Keratinocyte (primary cell): ENCODE results near the gene SAMD11. TPM values are rescaled to one million over a fixed set of nuclear protein-coding genes. Genes with fewer than 3 reads are reported as not detected.

Experiments
- DNase-seq: peaks from one replicate; pipeline ENCODE4 v3.0.0-alpha.2; 2011; ENCODE audit warnings: low read depth, missing footprints, low spot score
- FAIRE-seq: peaks from 2 replicates; lab custom pipeline; 2011; peaks lifted over from hg19 to GRCh38; lab: Jason Lieb, UNC
- H2AFZ ChIP-seq: 2 replicates; pipeline ENCODE4 v1.6.0; 2012; ENCODE audit warnings: low read length, control low read depth, inconsistent platforms; ENCODE audit not compliant: control insufficient read depth
- H3K27ac ChIP-seq: 2 replicates; pipeline ENCODE4 v1.5.1; 2011; ENCODE audit warnings: low read length; ENCODE audit not compliant: control insufficient read depth, insufficient read depth
- H3K27me3 ChIP-seq: 3 replicates; pipeline ENCODE4 v1.6.0; 2011; ENCODE audit warnings: low read length; ENCODE audit not compliant: control insufficient read depth, insufficient read depth; ENCODE audit errors: extremely low read depth
- H3K36me3 ChIP-seq, 2 experiments: 2 replicates in 1 of 2; 3 replicates in 1 of 2; pipeline ENCODE4 v1.5.1; 2011; ENCODE audit warnings: low read length in 2 of 2, mild to moderate bottlenecking in 1 of 2; ENCODE audit not compliant: control insufficient read depth in 2 of 2, insufficient read depth in 2 of 2; ENCODE audit errors: extremely low read depth in 1 of 2
- H3K4me1 ChIP-seq: 3 replicates; pipeline ENCODE4 v1.5.1; 2011; ENCODE audit warnings: low read length; ENCODE audit not compliant: control insufficient read depth, insufficient read depth; ENCODE audit errors: extremely low read depth
- H3K4me2 ChIP-seq: 3 replicates; pipeline ENCODE4 v1.6.0; 2011; ENCODE audit warnings: low read depth, low read length; ENCODE audit not compliant: control insufficient read depth, insufficient read depth; ENCODE audit errors: extremely low read depth
- H3K4me3 ChIP-seq, 3 experiments: fragments of 200-600 bp in 1 of 3; sonication (generic) in 1 of 3; 2 replicates in 2 of 3; 3 replicates in 1 of 3; pipeline ENCODE4 v1.5.1; 2011 to 2016; ENCODE audit warnings: low read length in 3 of 3, mild to moderate bottlenecking in 3 of 3, control low read depth in 2 of 3, inconsistent platforms in 1 of 3, low read depth in 1 of 3, mixed read lengths in 1 of 3, mixed run types in 1 of 3, moderate library complexity in 1 of 3; ENCODE audit not compliant: control insufficient read depth in 2 of 3, insufficient read depth in 2 of 3; ENCODE audit errors: extremely low read depth in 1 of 3
- H3K79me2 ChIP-seq: 2 replicates; pipeline ENCODE4 v1.6.0; 2012; ENCODE audit warnings: low read length; ENCODE audit not compliant: control insufficient read depth, insufficient read depth
- H3K9ac ChIP-seq: 3 replicates; pipeline ENCODE4 v1.6.0; 2011; ENCODE audit warnings: low read length; ENCODE audit not compliant: control insufficient read depth, insufficient read depth; ENCODE audit errors: extremely low read depth
- H3K9me1 ChIP-seq: 3 replicates; pipeline ENCODE4 v1.6.0; 2011; ENCODE audit warnings: low read length; ENCODE audit not compliant: control insufficient read depth, insufficient read depth; ENCODE audit errors: extremely low read depth
- H3K9me3 ChIP-seq: 2 replicates; pipeline ENCODE4 v1.5.1; 2012; ENCODE audit warnings: low read depth, low read length; ENCODE audit not compliant: control insufficient read depth
- H4K20me1 ChIP-seq: 3 replicates; pipeline ENCODE4 v1.6.0; 2011; ENCODE audit warnings: low read length; ENCODE audit not compliant: control insufficient read depth, insufficient read depth; ENCODE audit errors: extremely low read depth
- EZH2 ChIP-seq: IDR thresholded peaks from one replicate; pipeline ENCODE4 v1.6.1; 2012; ENCODE audit warnings: inconsistent platforms, mild to moderate bottlenecking, low read length, moderate library complexity
- dilution Hi-C: fragments of 300-500 bp; cut with MboI; formaldehyde crosslinking; loops from one replicate; pipeline ENCODE4 v1.7.0; 2020; ENCODE audit warnings: low sequenced_read_pairs; ENCODE audit not compliant: extremely low pct_ligation_motif_present
- polyA plus RNA-seq, 5 experiments: library from polyadenylated mRNA; depleted of rRNA in 3 of 5; stranded (reverse) in 3 of 5; stranded (forward) in 1 of 5; unstranded in 1 of 5; fragments of >200 nt; gene quantifications; 1 replicate in 1 of 5; 2 replicates in 3 of 5; 3 replicates in 1 of 5; pipeline versions ENCODE4 v1.2.1 to v1.2.3, GENCODE V29; 2011 to 2012; ENCODE audit warnings: missing spikeins in 2 of 5, low read depth in 1 of 5, low replicate concordance in 1 of 5
- TF ChIP-seq, protein P1 (sequence below), 3 experiments: IDR thresholded peaks in 1 of 3; conservative IDR thresholded peaks in 1 of 3; optimal IDR thresholded peaks in 1 of 3; 2 replicates in 2 of 3; 3 replicates in 1 of 3; pipeline versions ENCODE3 to v1.5.1; 2011; ENCODE audit warnings: low read length in 3 of 3, mild to moderate bottlenecking in 3 of 3, moderate library complexity in 2 of 3, control low read depth in 1 of 3, inconsistent platforms in 1 of 3; ENCODE audit not compliant: insufficient read depth in 2 of 3; ENCODE audit errors: extremely low read depth in 1 of 3

SAMD11 gene
- polyA plus RNA-seq, 1 donor (not counting 4 experiments of a cell fraction or from before 2014, with no cell fraction given), result not detected

DNA sequence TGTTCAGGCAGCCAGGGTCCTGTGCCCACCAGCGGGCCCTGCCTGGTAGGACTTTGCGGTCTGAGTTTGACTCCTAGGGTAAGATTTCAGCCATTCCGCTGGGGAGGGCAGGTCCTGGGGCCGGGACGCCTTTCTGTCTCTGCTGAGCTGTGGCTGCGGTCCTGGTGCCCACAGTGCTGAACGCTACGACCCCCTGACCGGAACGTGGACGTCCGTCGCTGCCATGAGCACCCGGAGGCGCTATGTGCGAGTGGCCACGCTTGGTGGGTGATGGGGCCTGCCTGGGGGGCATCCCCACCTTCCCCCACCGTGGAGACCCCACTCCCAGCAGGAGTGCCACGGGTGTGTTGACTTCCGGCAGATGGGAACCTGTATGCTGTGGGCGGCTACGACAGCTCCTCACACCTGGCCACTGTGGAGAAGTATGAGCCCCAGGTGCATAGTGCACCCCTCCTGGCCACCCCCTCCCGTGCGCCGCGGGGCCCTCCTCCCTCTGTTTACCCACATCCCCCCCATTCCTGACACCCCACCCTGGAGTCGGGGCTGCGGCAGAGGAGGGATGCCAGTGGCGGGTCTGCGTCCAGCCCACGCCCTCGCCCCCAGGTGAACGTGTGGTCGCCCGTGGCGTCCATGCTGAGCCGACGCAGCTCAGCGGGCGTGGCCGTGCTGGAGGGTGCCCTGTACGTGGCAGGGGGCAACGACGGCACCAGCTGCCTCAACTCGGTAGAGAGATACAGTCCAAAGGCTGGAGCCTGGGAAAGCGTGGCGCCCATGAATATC lies 40.2 kb downstream of the SAMD11 start:
- H3K27me3 ChIP-seq, result peaks cover 5% of the 10 kb centered on the region
- H2AFZ ChIP-seq, result no peak overlapping the region
- no peaks in the 10 kb centered on the region for H3K9me1 ChIP-seq
- FAIRE-seq (no peak), DNase-seq (no peak)
- H3K4me3 ChIP-seq, result no peak overlapping the region
- H3K27ac ChIP-seq, result no peak overlapping the region
- H3K4me2 ChIP-seq, result no peak overlapping the region
- no peaks in the 10 kb centered on the region for H4K20me1 ChIP-seq
- H3K9me3 ChIP-seq, result no peaks in the 10 kb centered on the region
- H3K9ac ChIP-seq, result no peak overlapping the region
- dilution Hi-C loops, result no loop called here
- H3K4me1 ChIP-seq, result peaks cover 16% of the 10 kb centered on the region
- peaks cover 0 to 5% of the 10 kb centered on the region in 2 experiments for H3K36me3 ChIP-seq
- H3K79me2 ChIP-seq, result peaks cover 1% of the 10 kb centered on the region
- TF ChIP-seq EZH2, result no peak
- TF ChIP-seq, protein P1, sequence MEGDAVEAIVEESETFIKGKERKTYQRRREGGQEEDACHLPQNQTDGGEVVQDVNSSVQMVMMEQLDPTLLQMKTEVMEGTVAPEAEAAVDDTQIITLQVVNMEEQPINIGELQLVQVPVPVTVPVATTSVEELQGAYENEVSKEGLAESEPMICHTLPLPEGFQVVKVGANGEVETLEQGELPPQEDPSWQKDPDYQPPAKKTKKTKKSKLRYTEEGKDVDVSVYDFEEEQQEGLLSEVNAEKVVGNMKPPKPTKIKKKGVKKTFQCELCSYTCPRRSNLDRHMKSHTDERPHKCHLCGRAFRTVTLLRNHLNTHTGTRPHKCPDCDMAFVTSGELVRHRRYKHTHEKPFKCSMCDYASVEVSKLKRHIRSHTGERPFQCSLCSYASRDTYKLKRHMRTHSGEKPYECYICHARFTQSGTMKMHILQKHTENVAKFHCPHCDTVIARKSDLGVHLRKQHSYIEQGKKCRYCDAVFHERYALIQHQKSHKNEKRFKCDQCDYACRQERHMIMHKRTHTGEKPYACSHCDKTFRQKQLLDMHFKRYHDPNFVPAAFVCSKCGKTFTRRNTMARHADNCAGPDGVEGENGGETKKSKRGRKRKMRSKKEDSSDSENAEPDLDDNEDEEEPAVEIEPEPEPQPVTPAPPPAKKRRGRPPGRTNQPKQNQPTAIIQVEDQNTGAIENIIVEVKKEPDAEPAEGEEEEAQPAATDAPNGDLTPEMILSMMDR (optimal IDR thresholded peaks at IDR 0.05 in 1 of 3, IDR thresholded peaks at IDR 0.05 in 1 of 3, conservative IDR thresholded peaks at IDR 0.05 in 1 of 3; ENCODE audit: extremely low read depth in 1 of 3, insufficient read depth in 2 of 3, low read length in 3 of 3), result no peak

DNA sequence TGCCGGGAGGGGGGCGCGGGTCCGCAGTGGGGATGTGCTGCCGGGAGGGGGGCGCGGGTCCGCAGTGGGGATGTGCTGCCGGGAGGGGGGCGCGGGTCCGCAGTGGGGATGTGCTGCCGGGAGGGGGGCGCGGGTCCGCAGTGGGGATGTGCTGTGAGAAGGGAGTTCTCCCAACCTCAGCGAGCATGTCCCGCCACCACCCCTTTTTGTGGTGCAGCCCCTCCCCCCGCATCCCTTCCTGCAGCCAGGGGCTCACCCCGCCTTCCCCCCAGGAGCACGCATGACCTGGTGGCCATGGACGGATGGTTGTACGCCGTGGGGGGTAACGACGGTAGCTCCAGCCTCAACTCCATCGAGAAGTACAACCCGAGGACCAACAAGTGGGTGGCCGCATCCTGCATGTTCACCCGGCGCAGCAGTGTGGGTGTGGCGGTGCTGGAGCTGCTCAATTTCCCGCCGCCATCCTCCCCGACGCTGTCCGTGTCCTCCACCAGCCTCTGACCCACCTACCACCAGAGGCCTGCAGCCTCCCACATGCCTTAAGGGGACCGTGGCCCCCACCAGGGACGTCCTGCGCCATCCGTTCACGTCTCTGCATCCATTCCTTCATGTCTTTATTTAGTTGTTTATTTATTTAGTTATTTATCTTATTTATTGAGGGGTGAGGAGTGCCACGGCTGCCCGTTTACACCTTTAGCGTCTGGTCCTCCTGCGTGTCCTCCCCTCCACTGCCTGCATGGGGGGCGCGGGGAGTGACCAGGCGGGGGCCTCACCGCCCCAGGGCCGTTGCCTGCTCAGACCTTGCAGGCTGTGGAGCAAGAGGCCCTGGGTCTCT lies 41.2 kb downstream of the SAMD11 start:
- no peak overlapping the region for H3K4me3 ChIP-seq
- no peak overlapping the region for H3K27ac ChIP-seq
- H2AFZ ChIP-seq, result no peak overlapping the region
- no peak for TF ChIP-seq EZH2
- TF ChIP-seq, protein P1 (optimal IDR thresholded peaks at IDR 0.05 in 1 of 3, IDR thresholded peaks at IDR 0.05 in 1 of 3, conservative IDR thresholded peaks at IDR 0.05 in 1 of 3; ENCODE audit: extremely low read depth in 1 of 3, insufficient read depth in 2 of 3, low read length in 3 of 3), result no peak
- peaks cover 16% of the 10 kb centered on the region for H3K4me1 ChIP-seq
- H3K9ac ChIP-seq, result no peak overlapping the region
- no peaks in the 10 kb centered on the region for H4K20me1 ChIP-seq
- no peak for FAIRE-seq
- no peaks in the 10 kb centered on the region for H3K79me2 ChIP-seq
- DNase-seq, result no peak
- no peak overlapping the region for H3K4me2 ChIP-seq
- no peaks in the 10 kb centered on the region for H3K9me3 ChIP-seq
- H3K36me3 ChIP-seq, result peaks cover 0 to 5% of the 10 kb centered on the region in 2 experiments
- no peaks in the 10 kb centered on the region for H3K27me3 ChIP-seq
- no peaks in the 10 kb centered on the region for H3K9me1 ChIP-seq
- dilution Hi-C loops, result no loop called here
